WI38 (cell line): Measurements from ENCODE around the gene C12orf60.
"Not testable (repeated sequence)": the region's sequence is repeated elsewhere in the genome, so short reads cannot be mapped to it uniquely, and the experiment has no call there.

Experiments
- H3K4me3 ChIP-seq: 2 replicates; pipeline ENCODE4 v1.5.1; 2011; ENCODE audit warnings: low read depth, mild to moderate bottlenecking, control low read depth, low read length
- TF ChIP-seq, protein P1 (sequence below): IDR thresholded peaks from 2 replicates; pipeline ENCODE4 v1.5.1; 2012; ENCODE audit warnings: low read depth, mild to moderate bottlenecking, control low read depth, low read length

Gene C12orf60, protein sequence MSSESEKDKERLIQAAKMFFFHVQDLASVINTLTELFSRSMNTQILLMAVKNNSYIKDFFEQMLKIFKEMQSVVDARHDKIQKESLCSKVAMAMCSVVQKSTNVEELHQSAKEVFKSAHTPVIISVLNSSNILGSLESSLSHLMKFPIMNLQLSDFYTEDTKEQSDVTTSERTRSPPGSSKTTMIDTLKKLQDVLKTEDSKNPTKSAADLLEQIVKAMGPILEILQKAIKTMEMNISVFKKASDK

DNA sequence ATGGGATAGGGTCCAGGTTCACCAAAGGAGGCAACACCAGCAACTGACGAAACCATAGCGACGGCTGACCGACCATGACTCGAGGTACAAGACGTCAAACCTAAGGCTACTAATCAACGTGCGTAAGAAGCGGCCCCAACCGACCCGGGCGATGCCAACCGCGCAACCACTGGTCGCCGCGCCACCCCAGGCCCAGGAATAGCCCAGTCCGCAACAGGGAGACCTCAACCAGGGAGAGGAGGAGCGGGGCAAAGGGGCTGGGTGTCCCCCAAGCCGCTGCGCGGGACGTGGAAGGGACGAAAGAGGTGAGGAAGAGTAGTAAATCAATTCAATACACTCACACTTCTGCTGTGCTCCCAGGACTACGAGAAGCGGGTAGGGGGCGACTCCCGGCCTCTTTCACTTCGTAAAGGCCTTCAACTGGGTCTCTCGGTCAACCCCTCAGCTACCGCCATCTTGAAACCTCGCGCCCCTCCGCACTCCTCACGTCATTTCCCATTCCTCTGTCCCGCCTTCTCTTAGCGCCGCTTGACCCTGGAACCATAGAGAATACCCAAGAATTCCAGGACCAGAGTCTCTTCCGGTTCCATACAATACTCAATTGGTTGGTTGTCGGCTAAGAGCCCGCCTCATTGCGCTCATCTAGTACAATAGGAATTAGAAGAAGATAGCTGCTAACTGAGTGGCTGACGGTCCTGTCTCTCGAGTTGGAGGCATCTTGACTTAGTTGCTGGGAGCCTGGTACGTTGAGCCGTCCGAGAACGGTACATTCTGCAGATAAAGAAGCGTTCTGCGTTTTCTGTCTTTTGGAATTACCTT is at the start of gene C12orf60, which contains the start of gene WBP11:
TSS of gene C12orf60 (plus strand) at position 660 of the 819 bp plus-strand sequence. CDS start 19,266 bp downstream, outside the sequence.
TSS of gene WBP11 (minus strand) at position 468 of the 819 bp plus-strand sequence. CDS start 2,095 bp downstream, outside the sequence.
- TF ChIP-seq, protein P1, sequence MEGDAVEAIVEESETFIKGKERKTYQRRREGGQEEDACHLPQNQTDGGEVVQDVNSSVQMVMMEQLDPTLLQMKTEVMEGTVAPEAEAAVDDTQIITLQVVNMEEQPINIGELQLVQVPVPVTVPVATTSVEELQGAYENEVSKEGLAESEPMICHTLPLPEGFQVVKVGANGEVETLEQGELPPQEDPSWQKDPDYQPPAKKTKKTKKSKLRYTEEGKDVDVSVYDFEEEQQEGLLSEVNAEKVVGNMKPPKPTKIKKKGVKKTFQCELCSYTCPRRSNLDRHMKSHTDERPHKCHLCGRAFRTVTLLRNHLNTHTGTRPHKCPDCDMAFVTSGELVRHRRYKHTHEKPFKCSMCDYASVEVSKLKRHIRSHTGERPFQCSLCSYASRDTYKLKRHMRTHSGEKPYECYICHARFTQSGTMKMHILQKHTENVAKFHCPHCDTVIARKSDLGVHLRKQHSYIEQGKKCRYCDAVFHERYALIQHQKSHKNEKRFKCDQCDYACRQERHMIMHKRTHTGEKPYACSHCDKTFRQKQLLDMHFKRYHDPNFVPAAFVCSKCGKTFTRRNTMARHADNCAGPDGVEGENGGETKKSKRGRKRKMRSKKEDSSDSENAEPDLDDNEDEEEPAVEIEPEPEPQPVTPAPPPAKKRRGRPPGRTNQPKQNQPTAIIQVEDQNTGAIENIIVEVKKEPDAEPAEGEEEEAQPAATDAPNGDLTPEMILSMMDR, result no peak
- peak within 1 kb of the TSS; percentile 92 for H3K4me3 ChIP-seq

DNA sequence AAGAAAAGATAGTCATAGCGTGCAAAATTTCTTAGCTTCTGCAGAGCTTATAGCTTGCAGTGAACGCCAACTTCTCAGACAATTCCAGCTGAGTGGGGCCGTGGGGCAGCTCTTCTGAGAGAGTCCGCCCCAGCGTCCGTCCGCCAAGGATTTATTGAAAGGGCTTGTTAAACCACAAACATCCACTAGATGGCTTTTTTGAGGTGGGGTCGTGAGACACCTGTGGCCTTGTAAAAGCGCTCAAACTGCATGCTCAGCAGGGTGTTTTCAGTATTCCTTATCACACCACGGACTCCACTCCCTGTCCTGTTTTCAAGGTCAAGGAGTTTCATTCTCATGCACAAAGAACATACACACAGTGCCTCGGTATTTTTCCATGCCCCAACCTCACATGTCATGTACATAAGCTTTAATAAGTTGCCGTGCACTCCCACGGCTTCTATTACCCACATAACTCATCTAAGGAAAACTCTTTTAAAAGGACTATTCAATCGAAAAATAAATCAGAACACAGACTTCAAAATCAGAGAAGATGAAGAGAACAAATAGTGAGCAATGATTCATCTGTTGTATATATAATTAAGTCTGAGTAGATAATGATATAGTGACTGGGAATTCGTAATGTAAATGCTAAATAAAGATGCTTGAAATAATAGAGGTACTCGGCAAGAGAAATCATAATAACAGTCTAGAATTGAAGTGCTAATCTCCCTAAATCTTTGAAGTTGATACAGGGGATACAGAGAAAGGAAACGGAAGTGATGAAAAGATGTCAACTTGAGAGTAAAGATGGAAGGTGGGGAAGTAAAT is 46.9 kb upstream of the C12orf60 start:
- TF ChIP-seq, protein P1, result peak; percentile 34; the same call in 1 of the 2 replicates

DNA sequence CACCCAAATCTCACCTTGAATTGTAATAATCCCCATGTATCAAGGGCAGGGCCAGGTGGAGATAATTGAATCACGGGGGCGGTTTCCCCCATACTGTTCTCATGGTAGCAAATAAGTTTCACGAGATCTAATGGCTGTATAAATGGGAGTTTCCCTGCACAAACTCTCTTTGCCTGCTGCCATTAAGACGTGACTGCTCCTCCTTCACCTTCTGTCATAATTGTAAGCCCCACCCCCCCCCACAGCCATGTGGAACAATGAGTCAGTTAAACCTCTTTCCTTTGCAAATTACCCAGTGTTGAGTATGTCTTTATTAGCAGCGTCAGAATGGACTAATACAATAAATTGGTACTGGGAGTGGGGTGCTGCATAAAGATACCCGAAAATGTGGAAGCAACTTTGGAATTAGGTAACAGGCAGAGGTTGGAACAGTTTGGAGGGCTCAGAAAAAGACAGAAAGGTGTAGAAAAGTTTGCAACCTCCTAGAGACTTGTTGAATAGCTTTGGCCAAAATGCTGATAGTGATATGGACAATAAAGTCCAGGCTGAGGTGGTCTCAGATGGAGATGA is 43.7 kb upstream of the C12orf60 start:
- not testable (repeated sequence) for H3K4me3 ChIP-seq

More for the DNA sequence above, 46.9 kb upstream of the C12orf60 start:
- H3K4me3 ChIP-seq, result peak overlapping the region; percentile 2; the same call in 1 of the 2 replicates

DNA sequence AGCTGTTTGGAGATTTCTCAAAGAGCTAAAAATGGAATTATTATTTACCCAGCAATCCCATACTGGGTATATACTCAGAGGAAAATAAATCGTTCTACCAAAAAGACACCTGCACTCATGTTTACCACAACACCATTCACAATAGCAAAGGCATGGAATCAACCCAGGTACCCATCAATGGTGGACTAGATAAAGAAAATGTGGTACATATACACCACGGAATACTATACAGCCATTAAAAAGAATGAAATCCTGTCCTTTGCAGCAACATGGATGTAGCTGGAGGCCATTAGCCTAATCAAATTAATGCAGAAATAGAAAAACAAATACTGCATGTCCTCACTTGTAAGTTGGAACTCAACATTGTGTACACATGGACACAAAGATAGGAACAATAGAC is 38.1 kb upstream of the C12orf60 start:
- H3K4me3 ChIP-seq, result no peak overlapping the region
- TF ChIP-seq, protein P1, result no peak

DNA sequence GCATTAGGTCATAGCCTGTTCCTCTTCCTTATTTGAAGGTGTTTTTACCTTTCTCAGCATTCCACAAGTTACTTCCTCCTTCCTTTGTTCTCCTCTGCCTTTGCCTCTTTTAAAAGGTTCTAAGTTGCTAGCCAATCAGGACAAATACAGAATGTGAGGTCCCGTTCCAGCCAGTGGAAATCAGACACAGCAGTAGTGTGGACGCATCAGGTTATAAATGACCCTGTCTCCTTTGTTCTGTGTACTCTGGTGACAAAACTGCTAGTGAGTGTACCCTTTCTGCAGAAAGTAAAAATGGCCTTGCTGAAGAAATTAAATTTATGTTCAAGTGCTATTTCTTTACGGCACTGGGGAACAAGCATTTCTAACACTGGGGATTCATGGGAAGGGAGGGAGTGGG is 37.5 kb upstream of the C12orf60 start:
- H3K4me3 ChIP-seq, result not testable (repeated sequence)

DNA sequence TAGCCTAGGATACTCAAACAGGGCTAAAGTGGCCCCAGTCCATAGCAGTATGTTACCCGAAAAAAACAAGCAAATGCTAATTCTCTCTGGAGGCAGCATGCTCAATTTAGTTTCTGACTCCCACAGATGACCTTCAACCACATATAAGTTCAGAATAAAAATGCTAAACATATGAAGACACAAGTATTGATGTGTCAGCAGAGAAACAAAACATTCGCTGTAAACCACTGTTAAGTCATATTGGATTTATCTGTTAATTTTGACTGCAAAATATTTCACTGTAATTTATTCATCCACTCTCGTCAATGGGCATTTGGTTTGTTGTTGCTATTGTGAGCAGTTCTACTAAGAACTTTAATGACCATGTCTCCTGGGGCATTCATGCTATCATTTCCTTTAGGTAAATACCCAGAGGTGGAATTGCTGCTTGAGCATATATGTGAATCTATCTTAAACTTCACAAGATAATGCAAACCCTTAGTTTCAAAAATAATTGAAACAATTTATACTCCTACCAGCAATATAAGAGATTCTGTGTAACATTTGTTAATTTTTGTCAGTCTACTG is 36.7 kb upstream of the C12orf60 start:
- TF ChIP-seq, protein P1, result no peak

DNA sequence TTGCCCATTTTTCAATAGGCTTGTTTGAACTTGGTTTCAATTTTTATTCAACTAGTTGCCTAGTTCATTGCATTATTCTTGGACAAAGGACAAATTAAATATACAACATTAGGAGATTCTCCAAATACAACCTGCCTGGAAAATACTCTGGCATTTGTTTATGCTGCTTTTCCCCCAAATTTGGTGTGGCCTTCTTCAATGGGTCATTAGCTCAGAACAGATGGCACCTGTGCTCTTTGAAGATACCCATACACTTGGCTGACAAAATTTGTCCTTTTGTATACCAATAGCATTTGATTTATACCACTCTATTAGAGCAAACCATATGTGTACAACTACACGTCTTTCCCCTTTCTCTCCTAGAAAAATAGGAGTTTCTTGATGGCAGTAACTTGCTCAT is 35.9 kb upstream of the C12orf60 start:
- no peak overlapping the region for H3K4me3 ChIP-seq
- TF ChIP-seq, protein P1, result no peak

More for the DNA sequence above, 36.7 kb upstream of the C12orf60 start:
- no peak overlapping the region for H3K4me3 ChIP-seq
